Ureter (tissue), 1 donor: Measurements from ENCODE around the gene MMP24. TPM values are rescaled to one million over a fixed set of nuclear protein-coding genes. Genes with fewer than 3 reads are reported as not detected.
A peak's percentile ranks its signal among the peaks of the same experiment; 100 is the strongest.
"Not testable (repeated sequence)": the region's sequence is repeated elsewhere in the genome, so short reads cannot be mapped to it uniquely, and the experiment has no call there.

Source experiments
- DNase-seq: peaks from one replicate; pipeline ENCODE4 v3.0.0-alpha.2; 2020; ENCODE audit warnings: low spot score
- total RNA-seq: library from RNA; stranded (reverse); gene quantifications from one replicate; pipeline ENCODE4 v1.2.4, GENCODE V29; 2023
- donor health status: DM: yes; HTN: yes; CAD: no.

The MMP24 gene
- total RNA-seq, 1 donor from 2014 or later, result 0.55 TPM

DNA sequence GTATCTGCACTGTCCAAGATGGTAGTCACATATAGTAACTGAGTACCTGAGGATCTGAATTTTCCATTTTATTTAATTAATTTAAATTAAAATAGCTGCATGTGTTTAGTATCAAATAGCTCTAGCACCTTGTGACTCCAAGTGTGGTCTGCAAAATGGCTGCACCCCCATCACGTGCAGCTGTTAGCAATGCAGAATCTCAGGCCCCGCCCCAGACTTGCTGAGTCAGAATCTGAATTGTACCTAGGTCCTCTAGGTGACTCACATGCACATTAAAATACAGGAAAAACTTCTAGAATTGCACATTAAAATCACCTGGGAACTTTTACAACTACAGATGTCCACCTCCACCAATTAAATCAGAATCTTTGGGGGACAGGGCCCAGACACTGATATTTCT is 84.9 kb downstream of the MMP24 start:
- DNase-seq, result no peak

DNA sequence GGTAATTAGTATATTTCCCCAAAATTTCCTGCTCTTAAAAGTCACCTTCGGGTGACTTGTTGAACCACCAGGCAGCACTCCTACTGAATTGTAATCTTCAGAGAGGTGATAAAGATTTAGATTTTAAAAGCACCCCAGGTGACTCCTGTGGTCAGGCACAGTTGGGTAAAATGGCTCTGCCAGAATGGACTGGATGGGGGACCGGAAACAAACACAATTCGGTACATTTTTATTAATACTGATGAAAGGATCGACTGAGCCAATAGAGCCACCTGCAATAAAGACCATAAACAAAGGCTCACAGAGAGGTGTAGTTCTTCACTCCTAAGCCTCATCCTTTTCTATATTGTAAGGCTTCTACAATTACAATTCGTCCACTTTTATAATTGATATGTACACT is 85.3 kb downstream of the MMP24 start:
- DNase-seq, result no peak

DNA sequence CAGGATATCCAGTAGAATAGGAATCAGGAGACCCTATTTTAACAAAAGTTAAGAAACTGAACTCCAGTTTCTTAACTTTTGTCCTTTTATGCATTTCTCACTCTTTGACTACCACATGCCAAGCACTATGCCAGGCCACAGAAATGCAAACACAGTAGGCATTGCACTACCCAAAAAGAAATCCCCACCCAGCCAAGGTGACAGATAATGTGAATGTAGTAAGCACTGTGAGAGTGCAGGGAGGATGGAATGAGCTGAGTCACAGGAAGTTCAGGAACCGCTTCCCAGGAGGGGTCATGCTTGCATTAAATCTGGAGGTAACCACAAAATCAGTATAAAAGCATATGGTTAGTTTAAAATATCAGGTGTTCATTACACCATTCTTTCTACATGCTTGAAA is 85.8 kb downstream of the MMP24 start:
- DNase-seq, result no peak

DNA sequence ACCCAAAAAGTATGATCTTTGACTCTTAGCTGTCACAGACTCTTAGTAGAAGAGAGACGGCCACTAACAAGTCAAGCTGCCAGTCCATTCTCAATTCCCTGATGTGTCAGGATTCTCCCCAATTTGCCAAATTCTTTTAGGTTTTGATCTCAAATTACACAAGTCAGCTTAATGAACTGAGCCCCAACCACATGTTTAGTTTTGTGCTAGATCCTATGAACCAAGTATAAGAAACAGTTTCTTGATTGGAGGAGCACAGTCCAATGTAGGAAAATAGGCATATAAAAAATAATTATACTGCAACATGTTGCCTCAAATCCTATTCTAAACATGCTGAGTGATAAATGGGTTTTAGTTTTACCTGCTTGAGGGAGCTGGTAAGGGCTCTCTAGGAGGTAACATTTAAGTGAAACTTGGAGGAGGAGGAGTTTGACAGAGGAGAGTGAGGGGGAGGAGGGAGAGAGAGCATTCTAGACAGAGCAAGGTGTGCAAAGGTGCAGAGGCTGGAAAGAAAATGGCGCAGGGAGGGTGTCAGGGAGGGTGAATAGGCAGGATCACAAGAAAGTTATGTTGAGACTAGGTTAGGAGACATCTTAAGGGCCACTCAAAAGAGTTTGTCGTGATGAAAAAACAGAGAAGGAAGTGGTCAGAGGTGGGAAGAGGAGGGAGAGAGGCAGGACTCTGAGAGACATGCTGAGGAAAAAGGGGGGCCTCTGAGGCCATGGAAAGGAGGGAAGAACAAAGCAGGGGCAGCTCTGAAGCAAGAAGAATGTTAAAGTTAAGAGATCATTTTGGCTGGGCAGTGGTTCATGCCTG is 88.5 kb downstream of the MMP24 start:
- DNase-seq, result no peak

DNA sequence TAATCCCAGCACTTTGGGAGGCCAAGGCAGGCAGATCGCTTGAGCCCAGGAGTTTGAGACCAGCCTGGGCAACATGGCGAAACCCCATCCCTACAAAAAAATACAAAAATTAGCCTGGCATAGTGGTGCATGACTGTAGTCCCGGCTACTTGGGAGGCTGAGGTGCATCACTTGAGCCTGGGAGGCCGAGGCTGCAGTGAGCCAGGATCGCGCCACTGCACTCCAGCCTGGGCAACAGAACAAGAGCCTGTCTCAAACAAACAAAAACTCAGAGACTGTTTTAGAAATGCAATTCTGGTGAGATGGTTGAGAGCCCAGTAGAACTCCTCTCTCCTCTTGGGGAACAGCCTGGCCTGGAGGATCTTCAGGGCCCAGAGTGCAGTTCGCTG is 89.1 kb downstream of the MMP24 start:
- not testable (repeated sequence) for DNase-seq

DNA sequence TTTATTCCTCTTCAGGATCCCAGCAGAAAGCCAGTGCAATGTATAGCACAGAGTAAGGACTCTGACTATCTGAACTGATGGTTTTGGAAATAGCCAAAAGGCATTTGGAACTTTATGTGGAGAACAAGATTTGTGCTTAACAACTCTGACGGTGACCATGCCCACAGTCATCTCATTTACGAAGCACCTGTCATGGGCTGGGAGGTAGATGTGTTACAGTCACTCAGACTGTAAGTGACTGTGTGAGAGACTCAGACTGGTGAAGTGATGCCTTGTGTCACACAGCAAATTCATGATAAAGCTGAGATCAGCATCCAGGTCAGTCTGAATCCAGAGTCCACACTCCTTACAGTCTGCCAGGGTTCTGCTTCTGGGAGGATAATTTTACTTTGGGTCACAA is 89.6 kb downstream of the MMP24 start:
- no peak for DNase-seq

DNA sequence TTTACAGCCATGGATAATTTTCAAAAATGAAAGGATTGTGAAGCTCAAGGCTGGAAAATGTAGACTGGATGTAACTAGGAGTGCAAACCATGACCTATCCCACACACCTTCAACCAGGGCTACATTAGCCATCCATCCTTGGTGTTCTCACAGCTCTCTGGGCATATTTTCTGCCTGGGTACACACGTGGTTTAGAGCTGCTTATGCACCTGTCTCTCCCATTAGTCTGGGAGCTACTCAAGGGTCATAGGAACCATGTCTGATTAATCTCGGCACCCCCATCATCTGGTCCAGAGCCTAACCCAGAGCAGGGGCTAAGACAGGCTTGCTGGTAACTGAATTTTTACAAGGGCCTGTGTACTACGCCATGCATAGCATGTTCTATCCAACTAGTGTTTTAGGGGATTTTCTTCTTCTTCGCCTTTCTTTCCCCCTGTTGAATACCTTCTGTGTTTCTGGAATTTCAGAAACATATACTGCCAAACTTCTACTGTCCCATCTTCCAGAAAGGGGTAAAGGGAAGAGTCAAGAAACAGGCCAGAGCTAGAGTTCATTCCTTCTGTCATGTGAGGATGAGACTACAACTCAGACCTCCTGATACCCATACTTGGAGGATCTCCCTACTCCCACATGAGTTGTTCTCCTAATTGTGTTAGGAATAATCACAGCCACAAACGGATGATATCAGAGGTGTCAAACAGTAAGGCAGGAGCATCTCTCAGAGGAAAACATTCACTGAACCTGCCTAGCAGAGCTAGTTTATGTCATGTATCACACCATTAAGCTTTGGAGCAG is 91.1 kb downstream of the MMP24 start:
- DNase-seq, result no peak

DNA sequence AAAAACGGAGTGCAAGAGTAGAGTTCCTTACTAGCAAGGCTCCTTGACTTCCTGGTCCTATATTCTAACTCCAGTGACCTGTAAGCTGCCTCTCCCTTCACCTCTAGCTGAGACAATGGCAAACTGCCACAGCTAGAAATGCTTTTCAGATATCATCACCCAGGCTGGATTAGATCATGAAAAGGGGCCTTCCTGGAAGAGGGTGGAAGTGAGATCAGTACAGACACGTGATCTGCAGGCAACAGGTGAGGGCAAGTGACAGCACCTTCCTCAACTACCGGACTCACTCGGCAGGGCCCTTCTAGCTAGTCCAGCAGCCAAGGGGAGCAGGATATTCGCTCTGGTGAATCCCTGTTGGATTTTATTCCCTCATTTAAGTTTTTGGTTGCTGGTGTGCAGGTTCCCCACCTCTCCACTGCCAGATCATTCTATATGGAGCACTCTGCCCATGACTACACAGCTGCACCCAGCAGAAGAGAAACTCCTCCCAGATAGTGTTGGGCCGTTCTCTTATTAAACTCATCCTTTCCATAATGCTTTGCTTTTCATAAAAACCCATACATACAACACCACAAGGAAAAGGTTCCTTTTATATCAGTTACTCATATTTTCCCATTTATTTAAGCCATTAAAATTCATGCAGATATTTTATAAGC is 92.1 kb downstream of the MMP24 start:
- peak; percentile 80 for DNase-seq

DNA sequence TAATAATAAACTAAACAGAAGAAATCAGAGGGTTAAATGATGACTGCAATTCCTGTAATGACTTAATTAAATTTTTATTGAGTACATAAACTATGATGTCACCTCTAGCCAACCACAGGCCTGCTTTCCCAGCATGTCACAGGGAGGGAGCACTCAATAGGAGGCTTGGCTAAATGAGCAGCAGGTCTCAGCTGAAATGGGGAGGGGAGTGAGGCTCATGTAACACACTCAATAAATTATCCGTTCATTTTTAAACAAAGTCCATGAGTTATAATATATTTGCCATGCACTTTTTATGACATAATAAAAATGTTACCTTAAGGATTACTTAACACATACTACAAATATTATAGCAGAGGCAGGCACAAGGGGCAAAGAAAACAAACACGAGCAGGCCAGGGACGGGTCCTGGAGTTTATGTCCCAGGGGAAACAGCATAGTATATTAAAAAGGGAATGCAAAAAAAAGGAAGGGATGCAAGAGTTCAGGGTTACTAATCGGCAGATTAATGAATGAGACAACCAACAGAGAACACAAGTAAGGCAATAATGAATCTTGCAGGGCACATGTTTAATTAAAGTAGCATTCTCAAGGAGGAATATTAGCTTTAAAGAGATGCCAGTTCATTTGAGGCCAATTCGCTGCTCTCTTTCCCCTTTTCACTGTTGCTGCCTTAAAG is 92.8 kb downstream of the MMP24 start:
- DNase-seq, result no peak

DNA sequence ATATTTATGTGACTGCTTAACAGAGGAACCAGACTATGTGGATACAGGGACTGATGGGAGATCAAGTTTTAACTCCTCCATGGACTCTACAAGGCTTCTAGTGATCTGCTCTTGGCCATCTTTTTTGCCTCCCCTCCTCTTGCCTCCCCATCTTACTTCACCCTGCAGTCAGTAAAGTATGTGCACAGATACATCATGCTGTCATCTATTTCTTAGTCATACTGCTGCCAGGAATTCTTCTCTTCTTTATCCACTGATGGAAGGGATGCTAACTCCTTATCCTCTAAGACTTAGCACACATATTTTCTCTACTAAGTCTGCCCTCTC is 93.3 kb downstream of the MMP24 start:
- DNase-seq, result no peak

DNA sequence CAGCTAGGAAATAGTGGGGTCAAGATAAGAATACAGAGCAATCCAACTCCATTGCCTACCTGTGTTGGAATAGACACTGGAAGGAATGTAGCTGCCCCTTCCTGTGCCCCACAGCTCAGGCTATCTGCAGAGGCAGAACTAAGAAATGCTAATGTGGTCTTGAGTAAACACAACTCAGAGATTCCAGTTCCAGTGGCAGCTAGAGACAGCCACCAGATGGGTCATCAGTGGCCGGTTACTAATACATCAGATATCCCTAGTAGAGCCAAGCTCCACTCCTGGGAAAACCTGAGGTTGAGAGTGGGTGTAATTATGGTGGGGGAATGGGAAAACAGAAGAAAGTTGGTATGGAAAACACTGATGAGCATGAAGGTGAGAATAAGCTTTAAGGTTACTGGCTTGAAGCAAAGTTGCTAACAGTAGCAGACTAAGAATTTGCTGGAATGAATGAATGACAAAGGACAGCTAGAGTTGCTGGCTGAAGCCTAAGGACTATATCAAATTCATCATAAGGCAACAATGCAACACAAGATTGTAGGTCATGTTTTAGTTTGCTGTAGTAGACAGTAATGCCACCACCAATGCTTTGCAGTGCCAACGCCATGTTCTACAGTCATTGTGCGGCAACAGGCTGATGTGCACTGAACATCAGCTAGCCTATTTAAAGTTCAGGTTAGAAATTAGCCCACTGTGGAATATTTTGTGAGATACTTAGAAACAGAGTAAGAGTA is 94.1 kb downstream of the MMP24 start:
- DNase-seq, result no peak

DNA sequence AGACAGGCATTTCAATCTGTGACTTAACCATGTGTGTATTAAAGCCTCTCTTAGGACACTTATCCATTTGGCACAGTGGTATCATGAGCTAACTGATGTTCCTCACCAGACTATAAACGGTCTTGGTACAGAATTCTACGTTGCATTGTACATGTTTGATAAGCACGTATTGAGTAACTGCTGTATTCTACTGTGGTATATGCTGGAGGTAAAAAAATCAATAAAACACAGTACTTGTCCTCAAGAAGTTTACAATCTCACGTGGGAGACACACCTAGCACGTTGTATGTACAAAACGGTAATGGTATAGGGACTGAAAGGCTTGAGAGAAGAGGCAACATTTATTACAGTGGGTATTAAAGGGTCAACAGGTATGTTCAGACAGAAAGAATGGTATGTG is 98.9 kb downstream of the MMP24 start:
- DNase-seq, result no peak

DNA sequence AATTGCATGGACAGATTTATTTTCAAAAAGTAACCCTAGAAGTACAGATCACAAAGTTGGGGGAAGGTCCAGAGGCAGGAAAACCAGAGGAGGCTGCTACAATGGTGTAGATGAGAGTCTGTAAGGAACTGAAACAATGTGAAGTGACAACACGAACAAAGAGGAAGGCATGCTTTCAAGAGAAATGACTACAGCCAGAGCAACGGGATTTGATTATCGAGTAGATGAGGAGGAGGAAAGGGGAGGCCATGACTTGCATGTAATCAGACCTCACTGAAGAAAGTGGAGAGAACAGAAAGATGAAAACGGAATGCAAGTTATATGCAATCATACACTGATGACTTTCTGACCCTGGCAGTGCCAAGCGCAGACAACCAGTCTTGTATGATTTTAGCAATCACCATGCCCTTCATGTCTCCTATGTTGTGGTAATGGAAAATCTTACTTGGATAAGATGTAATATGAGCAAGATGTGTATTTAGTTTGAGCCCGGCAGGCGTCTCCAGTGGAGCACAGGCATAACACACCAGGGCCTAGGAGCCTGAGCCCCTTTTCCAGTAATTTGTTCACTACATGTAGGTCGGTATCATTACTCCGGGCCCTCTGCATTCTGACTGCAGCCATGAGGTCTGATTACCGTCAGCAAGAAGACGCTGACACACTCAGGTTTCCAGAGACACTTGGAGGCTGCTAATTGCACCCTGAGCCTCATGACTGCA is 99.7 kb downstream of the MMP24 start:
- no peak for DNase-seq

Other genes starting within 250 kb of the MMP24 start
- 57.5 TPM for gene TRPC4AP, start 133.9 kb upstream of the MMP24 start, total RNA-seq
- 20.5 TPM for gene EDEM2, start 79.4 kb upstream of the MMP24 start, total RNA-seq
- gene PROCR, start 54.6 kb upstream of the MMP24 start, total RNA-seq, result 17.6 TPM
- gene MMP24OS, start 51.4 kb downstream of the MMP24 start, total RNA-seq, result 103 TPM
- gene EIF6, start 58.1 kb downstream of the MMP24 start, total RNA-seq, result 191 TPM
- 4.0 TPM for gene FAM83C, start 65.7 kb downstream of the MMP24 start, total RNA-seq
- gene UQCC1, start 185.3 kb downstream of the MMP24 start, total RNA-seq, result 66.9 TPM
- gene GDF5, start 211.5 kb downstream of the MMP24 start, total RNA-seq, result 0.34 TPM
- 30.9 TPM for gene CEP250, start 228.9 kb downstream of the MMP24 start, total RNA-seq